ENCODE measurements around the gene PACSIN1. TPM values are rescaled to one million over a fixed set of nuclear protein-coding genes. Genes with fewer than 3 reads are reported as not detected.

Gene PACSIN1
- total RNA-seq, 1 experiment from 2014 or later = 0.26 TPM

GRCh38 chr6:34555328-34555727 lies 89.5 kb downstream of the PACSIN1 start:
- BruUV-seq (replicated peaks) = no TSS peak
- Mint-ChIP-seq H3K4me1 (ENCODE audit: low read depth, unreplicated experiment) (peaks cover 56% of the 10 kb centered on the region), H3K9me3 (ENCODE audit: low read depth, unreplicated experiment) (no peaks in the 10 kb centered on the region), H3K27me3 (ENCODE audit: unreplicated experiment) (no peaks in the 10 kb centered on the region), H3K36me3 (ENCODE audit: insufficient read depth, unreplicated experiment) (no peaks in the 10 kb centered on the region), H3K4me3 (ENCODE audit: low read depth, unreplicated experiment) (peak overlapping the region; percentile 64), H3K27ac (ENCODE audit: unreplicated experiment) (no peak overlapping the region)
- TF ChIP-seq, protein P1, sequence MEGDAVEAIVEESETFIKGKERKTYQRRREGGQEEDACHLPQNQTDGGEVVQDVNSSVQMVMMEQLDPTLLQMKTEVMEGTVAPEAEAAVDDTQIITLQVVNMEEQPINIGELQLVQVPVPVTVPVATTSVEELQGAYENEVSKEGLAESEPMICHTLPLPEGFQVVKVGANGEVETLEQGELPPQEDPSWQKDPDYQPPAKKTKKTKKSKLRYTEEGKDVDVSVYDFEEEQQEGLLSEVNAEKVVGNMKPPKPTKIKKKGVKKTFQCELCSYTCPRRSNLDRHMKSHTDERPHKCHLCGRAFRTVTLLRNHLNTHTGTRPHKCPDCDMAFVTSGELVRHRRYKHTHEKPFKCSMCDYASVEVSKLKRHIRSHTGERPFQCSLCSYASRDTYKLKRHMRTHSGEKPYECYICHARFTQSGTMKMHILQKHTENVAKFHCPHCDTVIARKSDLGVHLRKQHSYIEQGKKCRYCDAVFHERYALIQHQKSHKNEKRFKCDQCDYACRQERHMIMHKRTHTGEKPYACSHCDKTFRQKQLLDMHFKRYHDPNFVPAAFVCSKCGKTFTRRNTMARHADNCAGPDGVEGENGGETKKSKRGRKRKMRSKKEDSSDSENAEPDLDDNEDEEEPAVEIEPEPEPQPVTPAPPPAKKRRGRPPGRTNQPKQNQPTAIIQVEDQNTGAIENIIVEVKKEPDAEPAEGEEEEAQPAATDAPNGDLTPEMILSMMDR (IDR thresholded peaks at IDR 0.05; ENCODE audit: unreplicated experiment) = no peak
- DNase-seq = no peak
- intact Hi-C loops (cut with micrococcal nuclease; ENCODE audit: unreplicated experiment) = no loop called here
- CTCF ChIA-PET = interaction anchor here (0.8 to 2.9 kb wide), 8 partner anchors 9 to 200 kb away, joined by 3 to 27 read pairs (median 4); no protein-coding TSS in a partner anchor

- peak within 1 kb of the TSS; percentile 8 for H3K27ac Mint-ChIP-seq (ENCODE audit: unreplicated experiment)
- no TSS peak for BruUV-seq (replicated peaks)
- no peaks in the 10 kb centered on the region for H3K9me3 Mint-ChIP-seq (ENCODE audit: low read depth, unreplicated experiment)
- intact Hi-C loops (cut with micrococcal nuclease; ENCODE audit: unreplicated experiment) = no loop called here
- peaks cover 59% of the 10 kb centered on the region for H3K4me1 Mint-ChIP-seq (ENCODE audit: low read depth, unreplicated experiment)
- peak; percentile 76 for DNase-seq
- H3K4me3 Mint-ChIP-seq (ENCODE audit: low read depth, unreplicated experiment) = peak within 1 kb of the TSS; percentile 64
- no peaks in the 10 kb centered on the region for H3K27me3 Mint-ChIP-seq (ENCODE audit: unreplicated experiment)
- CTCF ChIA-PET = interaction anchor here (0.6 to 2.9 kb wide), 9 partner anchors 10 to 147 kb away, joined by 3 to 27 read pairs (median 4); no protein-coding TSS in a partner anchor
- TF ChIP-seq, protein P1 (IDR thresholded peaks at IDR 0.05; ENCODE audit: unreplicated experiment) = no peak
- H3K36me3 Mint-ChIP-seq (ENCODE audit: insufficient read depth, unreplicated experiment) = no peaks in the 10 kb centered on the region
These were observed 90.2 kb downstream of the PACSIN1 start, which contains the start of gene SPDEF for GRCh38 chr6:34556031-34556471. Gene SPDEF, minus strand, starts transcription at chr6:34556329. Its CDS starts 11,874 bp downstream, at chr6:34544455.

DNA sequence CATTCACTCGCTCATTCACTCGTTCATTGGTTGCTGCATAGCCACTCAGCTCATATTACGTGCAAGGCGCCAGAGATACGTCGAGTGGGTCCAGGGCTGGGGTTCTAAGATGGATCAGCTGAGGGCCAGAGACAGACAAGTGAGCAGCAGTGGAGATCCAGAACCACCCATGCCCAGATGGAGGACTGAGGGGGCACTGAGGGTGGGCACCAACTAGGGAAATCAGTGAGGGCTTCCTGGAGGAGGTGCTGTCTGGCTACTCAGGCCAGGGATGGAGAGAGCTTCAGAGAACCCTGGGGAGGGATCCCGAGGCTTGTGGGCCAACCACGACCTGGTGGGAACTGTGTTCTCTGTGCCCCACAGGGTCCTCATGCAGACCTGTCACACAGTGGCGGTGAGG lies 90.6 kb downstream of the PACSIN1 start:
- peaks cover 59% of the 10 kb centered on the region for H3K4me1 Mint-ChIP-seq (ENCODE audit: low read depth, unreplicated experiment)
- H3K36me3 Mint-ChIP-seq (ENCODE audit: insufficient read depth, unreplicated experiment) = no peaks in the 10 kb centered on the region
- DNase-seq = no peak
- TF ChIP-seq, protein P1 (IDR thresholded peaks at IDR 0.05; ENCODE audit: unreplicated experiment) = no peak
- intact Hi-C loops (cut with micrococcal nuclease; ENCODE audit: unreplicated experiment) = no loop called here
- no peaks in the 10 kb centered on the region for H3K27me3 Mint-ChIP-seq (ENCODE audit: unreplicated experiment)
- BruUV-seq (replicated peaks) = no TSS peak
- H3K9me3 Mint-ChIP-seq (ENCODE audit: low read depth, unreplicated experiment) = no peaks in the 10 kb centered on the region
- H3K27ac Mint-ChIP-seq (ENCODE audit: unreplicated experiment) = peak overlapping the region; percentile 8
- CTCF ChIA-PET = interaction anchor here (0.6 to 2.9 kb wide), 6 partner anchors 10 to 52 kb away, joined by 3 to 27 read pairs (median 4); no protein-coding TSS in a partner anchor
- peak overlapping the region; percentile 64 for H3K4me3 Mint-ChIP-seq (ENCODE audit: low read depth, unreplicated experiment)

DNA sequence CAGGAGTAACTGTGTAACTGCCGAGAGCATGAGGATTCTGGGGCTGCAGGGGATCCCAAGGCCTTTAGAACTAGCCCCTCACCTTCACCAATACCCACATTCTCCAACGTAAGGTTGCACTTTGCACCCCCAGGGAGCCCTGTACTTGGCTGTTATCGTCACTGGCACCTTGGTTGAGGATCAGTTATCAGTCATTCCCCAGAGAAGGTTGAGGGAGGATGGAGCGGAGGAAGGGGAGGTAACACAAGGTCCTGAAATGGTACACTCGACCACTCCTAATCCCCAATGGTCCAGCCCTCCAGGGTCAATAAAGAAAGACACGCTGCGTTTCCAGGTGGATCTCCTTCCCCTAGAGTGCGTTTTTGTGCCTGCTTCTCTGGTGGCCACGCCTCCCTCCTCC lies 91.4 kb downstream of the PACSIN1 start:
- TF ChIP-seq, protein P1 (IDR thresholded peaks at IDR 0.05; ENCODE audit: unreplicated experiment) = no peak
- H3K4me3 Mint-ChIP-seq (ENCODE audit: low read depth, unreplicated experiment) = no peak overlapping the region
- no peaks in the 10 kb centered on the region for H3K36me3 Mint-ChIP-seq (ENCODE audit: insufficient read depth, unreplicated experiment)
- no peak for DNase-seq
- H3K4me1 Mint-ChIP-seq (ENCODE audit: low read depth, unreplicated experiment) = peaks cover 59% of the 10 kb centered on the region
- no peak overlapping the region for H3K27ac Mint-ChIP-seq (ENCODE audit: unreplicated experiment)
- no peaks in the 10 kb centered on the region for H3K27me3 Mint-ChIP-seq (ENCODE audit: unreplicated experiment)
- no TSS peak for BruUV-seq (replicated peaks)
- CTCF ChIA-PET = interaction anchor here (1.6 to 2.9 kb wide), 2 partner anchors 11 to 36 kb away, joined by 4 to 27 read pairs; no protein-coding TSS in a partner anchor
- no peaks in the 10 kb centered on the region for H3K9me3 Mint-ChIP-seq (ENCODE audit: low read depth, unreplicated experiment)
- intact Hi-C loops (cut with micrococcal nuclease; ENCODE audit: unreplicated experiment) = no loop called here

All from Calu3 (cell line).